Activated CD4-positive, CD25-positive, alpha-beta regulatory T cell treated with anti-CD3 and anti-CD28 coated beads, Interleukin-2, amount 50 U/mL, for 24 hours (primary cell): Measurements from ENCODE around the gene KRT7.
A peak's percentile ranks its signal among the peaks of the same experiment; 100 is the strongest.

Experiments
- ATAC-seq, 2 donors: fragments of 150-1000 bp; cut with Tn5 transposase; one replicate each; pipeline ENCODE4 v1.10.0; 2021; ENCODE audit warnings: mild to moderate bottlenecking in 1 of 2, moderate library complexity in 1 of 2

KRT7 gene

DNA sequence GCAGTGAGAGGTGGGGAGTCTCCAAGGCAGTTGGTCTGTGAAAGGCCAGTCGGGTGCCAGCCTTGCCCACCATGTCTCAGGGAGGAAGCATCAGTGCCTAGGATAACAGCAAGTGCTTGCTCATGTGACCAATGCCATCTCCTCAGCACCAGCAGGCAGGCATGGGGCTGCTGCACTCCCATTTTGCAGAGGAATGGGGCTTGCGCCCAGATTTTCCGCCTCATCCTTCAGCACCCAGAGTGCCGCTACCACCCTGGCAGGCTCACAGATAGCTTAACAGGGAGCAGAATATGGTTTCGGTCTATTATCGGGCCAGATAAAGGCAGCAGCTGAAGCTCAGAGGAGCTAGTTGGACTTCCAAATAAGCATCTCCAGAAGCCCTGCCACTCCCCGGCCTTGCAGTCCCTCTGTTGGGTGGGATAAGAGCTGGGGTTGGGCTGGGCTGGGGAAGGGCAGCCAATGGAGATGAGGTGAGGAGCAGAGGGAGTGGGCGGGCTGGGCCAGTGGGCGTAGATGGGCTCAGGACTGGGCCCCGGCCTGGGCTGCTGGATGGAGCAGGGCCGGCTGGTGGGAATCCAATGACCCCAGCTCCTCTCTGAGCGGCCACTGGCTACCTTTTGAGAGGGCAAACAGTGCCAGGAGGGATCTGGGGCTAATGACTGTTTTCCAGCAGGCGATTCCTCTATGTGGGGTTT lies 32.8 kb upstream of the KRT7 start:
- no peak for ATAC-seq

DNA sequence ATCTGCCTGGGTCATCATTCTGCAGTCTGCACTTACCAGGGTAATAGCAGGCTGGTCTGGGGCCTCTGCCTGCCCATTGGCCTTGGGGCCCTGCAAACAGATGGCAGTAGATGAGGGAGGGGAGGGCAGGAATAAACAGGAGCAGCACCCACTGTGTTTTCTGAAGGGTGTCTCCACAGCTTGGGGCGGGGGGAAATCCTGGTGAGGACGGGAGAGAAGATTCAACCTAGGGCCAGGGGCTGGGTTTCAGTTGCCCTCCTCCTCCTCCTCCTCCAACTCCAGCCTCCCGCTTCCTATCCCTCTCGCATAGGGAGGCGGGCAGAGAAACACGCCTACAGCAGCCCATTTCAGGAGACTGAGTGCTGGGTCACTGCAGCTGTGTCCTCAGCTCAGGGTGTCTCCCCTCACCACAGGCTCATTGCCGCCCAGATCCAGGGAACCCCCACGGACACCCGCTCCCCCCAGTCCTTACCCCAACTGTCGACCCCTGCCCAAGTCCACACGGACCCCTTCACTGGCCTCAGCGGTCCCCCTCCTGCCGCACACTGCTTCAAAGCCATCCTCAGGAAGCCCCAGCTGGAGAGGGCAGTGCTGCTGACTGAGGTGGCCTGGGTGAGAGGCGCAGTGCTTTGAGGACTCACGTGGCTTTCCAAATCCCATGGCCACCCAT lies 32.1 kb upstream of the KRT7 start:
- ATAC-seq, result no peak

DNA sequence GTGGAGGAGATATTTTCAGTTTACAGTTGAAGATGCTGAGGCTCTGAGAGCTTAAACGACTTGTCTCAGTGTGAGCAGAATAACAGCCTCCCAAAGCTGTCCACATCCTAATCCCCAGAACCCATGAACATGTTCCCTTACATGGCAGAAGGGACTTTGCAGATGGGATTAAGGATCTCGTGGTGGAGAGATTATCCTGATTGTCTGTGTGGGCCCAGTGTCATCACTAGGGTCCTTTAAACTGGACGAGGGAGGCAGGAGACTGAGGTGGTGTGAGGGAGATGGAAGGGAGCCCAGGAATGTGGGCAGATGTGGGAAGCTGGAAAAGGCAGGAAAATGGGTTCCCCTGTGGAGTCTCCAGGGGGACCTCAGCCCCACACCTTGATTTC lies 31.6 kb upstream of the KRT7 start:
- no peak for ATAC-seq

DNA sequence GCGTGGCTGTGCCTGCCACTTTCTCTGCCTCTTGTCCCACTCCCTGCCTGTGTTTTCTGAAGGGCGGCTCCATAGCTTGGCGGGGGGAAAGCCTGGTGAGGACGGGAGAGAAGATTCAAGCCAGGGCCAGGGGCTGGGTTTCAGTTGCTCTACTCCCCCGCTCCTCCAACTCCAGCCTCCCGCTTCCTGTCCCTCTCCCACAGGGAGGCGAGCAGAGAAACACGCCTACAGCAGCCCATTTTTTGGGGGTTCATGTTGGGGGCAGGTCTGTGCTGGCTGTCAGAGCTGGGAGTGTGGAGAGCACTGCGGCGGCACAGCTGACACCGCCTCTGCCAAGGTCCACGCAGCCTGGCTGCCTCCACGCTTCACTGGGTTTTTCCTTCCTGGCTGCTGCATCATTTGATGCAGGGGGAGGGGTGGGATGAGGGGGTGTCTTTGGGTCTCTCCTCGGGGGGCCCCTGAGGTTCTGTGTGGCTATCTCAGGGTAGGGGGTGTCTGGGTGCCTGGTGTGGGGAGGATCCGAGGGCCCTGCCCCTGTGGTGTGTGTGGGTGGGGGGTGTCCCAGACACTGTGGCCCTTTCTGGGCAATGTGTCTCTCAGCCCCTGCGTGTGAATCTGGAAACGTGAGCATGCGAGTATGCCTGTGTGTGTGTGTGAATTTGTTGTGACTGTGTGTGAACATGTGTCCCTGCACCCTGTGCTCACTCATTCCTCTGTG lies 30.5 kb upstream of the KRT7 start:
- peak in 1 of 2 donors; percentile 15 for ATAC-seq

DNA sequence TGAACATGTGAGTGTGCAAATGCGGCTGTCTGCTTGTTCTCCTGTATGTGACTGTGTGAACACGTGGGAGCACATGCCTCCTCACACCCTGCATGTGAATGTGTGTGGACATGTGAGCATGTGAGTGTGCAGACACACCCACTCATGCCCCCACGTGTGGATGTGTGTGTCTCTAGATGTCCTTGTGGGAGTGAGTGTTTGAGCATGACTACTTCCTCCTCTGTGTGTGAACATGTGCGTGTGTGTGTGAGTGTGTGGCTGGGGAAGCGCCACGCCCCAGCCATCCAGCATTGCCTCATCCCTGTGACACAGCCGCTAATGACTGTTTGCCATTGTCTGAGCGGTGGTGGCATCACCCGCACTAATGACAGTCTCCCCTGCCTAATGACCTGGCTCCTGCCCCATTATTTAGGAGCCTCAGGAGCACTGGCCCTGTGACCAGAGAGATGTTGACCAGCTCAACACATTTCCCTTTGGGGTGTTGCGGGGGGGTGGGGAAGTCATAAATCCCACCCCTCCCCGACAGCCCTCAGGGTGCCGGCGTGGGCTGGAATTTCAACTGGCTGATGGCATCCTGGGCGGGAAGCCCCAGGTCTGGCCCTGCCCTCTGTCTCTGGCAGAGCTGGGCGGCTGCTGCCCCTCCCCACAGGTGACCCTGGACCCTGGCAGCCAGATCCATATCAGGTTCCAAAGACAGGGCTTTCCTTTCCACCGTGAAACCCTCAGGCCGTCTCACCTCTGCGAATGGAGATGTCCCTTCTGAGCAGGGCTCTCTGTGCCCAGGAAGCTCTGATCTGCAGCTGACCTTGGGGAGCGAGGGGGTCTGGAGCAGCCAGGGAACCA lies 29.7 kb upstream of the KRT7 start:
- peak in 1 of 2 donors; percentile 37 for ATAC-seq

DNA sequence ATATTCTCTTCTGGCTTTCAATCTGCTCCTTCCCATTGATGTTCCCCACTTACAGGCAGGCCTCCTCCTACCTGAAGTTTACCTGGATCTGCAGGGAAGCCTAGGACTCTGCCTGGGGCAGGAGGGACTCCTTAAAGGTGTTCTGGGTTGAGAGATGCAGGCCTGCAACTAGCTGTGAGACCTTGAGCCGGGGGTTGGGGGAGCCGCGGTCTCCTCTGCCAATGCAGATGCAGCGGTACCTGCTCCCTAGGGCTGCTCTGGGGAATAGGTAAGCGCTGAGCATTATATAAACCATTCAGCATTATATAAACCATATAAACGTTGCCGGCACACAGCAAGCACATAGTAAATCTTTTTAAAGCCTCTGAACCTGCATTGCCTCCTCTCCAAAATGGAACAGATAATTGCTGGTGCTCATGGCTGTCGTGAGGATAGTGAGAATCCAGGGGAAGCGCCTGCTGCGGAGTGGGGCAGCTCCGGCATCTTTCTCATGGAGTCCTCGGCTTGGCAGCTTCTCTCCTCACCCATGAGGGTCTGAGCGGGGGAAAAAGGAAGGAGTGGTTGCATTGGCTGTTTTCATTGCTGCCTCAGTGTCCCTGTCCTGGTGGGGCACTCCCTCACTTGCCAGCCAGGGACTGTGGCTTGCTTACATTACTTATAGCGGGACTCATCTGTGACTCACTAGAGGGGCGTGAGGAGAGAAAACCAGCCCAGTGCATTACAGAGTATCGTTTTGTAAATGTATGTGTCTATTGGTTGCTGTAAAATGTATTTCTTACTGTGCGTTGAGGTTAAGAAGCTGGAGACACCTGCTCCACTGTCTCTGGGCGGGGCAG lies 28.7 kb upstream of the KRT7 start:
- ATAC-seq, result no peak

DNA sequence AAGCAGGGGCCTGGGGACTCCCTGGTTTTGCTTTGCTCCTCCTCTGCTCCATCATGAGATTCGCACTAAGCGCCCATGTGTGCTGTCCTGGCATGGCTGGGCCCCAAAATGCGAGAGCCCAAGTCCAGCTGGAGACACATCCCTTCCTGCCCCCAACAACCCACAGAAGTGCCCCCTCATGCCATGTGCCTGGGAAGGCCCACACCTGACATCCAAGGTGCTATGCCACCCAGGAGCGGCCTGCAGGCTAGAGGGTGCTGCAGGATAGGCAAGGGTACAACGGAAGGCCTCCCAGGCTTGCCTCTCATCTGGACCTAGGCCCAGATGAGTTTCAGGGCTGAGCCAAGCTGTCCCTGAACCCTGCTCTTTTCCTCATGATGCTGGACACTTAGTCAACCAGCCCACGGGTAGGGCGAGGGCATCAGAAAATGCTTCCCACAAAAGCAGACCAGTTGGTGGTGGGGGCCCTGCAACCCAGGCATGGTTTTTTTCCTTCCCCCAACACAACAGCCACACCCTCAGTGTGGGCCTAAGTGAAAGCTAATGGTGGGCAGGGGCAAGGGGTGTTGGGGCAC lies 28.0 kb upstream of the KRT7 start:
- no peak for ATAC-seq

DNA sequence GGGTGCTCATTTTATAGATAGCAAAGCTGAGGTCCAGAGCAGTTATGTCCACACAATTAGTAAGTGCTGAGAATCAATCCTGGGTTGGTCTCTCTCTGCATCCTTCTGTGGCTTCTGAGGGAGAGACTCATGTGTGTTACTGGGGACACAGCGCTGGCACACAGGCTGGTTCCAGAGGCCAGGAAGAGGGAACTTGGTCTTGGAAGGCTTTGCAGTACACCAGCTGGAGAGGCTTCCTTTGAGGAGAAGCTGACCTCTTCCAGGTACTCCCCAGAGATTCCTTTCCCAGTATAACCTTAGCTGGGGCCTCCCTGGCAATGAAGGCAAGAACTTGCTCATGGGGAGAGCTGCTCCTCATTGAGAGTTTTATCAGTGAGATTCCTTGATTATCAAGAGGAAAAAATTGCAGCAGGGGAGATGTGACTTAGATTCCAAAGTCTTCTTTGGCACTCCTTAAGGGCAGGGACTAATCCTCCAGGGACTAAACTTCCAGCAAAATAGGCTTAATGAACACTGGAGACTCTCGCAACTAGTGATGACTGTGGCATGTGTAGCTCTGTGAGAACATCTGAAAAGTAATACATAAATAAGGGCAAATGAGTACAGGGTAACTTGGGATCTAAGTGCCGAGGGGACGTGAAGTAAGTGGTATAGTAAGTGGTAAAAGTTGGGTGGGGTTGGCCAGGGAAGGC lies 27.3 kb upstream of the KRT7 start:
- ATAC-seq, result no peak

DNA sequence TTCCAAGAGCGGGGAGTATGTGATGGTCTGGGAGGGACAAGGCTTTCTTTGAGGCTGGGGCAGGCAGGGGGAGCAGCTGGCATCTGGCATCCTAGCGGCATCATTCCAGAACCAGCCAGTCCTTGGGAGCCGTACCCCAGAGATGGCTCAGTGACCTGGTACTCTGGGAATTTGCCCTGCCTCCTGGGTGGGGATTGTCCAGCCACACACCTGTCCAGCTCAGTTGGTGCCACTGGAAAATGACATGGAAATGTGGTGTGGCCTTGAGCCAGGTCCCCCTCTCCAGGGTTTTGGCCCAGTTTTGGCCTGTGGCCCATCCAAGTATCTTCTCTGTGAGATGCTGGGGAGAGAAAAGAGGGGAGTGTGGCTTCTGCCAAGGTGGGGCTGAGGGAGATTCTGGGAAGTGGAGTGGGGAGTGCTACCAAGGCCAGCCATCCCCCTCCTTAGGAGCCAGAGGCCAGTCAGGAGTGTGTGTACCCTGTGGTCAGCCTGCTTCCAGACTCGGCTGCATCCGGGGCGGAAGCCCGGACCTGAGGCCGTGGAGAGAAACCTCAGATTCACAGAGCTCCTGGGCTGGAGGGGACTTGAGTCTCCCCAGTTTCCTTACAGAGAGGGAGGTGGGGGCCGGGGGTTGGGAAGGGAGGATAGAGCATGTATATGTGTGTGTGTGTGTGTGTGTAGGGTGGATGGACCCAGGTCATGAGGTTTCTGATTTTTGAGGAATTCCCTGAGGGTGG lies 26.6 kb upstream of the KRT7 start:
- no peak for ATAC-seq

DNA sequence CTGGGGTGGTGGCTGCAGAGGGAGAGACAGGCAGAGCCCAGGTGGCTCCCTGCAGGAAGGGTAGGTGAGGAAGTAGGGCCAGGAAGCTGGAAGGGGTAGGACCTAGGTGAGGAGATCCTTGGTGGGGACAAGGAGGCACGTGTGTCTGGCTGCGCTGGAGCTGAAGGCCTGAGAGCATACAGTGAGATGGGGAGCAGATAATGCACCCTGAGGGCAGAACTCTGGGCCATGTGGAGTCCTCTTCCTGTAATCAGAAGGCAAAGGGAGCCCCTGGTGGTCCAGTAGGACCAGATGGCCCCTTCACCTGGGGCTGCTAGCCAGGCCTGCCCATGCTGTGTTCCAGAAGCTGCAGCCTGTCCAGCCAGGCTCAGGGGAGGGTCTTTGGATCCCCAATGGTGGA lies 25.9 kb upstream of the KRT7 start:
- no peak for ATAC-seq

DNA sequence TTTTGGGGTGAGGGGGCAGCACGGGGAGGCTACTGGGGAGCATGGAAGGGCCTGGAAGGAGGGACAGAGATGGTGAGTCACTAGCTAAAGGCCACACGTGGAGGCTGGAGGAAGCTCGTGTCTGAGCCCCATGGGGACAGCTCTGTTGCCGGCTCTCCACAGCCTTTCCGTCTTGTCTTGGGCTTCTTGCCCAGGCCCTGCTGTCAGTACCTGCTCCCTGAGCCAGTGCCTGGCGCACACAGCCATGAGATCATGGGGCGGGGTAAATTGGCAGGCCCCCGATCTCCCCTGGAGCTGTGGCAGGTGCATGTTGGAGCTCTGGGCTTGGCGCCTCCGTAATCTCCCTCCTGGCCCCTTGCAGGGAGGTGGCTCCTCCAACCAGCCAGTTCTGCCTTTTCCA lies 25.1 kb upstream of the KRT7 start:
- ATAC-seq, result no peak

DNA sequence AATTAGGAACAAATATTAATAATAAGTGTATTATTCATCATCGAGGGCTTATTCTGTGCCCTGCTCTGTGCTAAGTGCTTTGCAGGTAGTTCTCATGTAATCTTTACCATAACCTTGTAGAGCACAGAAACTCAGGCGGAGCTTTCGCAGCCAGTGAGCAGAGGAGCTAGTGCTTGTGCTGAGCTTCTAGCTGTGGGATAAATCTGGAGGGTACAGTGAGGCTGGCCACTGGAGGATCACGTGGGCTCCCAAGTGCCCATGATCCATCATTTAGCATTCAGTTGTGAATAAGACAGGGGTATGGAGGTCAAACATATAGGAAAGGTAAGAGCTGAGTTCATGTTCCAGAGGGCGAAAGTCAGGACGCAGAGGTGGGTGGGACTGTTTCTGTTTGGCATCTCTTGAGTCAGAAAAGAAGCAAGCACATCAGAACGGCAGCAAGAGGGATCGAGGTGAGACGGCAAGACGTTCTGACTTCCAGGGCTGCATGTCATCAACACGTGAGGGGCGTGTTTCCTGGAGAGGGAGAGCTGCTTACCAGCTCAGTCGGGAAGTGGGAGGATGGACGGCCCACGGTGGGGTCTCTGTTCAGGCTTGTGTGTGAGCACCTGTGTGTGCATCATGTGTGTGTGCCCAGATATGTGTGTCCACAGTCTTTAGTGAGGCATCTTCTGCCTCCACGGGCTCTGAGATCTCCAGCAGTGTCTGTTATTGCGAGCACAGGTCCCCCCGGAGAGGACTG lies 24.4 kb upstream of the KRT7 start:
- ATAC-seq, result no peak

DNA sequence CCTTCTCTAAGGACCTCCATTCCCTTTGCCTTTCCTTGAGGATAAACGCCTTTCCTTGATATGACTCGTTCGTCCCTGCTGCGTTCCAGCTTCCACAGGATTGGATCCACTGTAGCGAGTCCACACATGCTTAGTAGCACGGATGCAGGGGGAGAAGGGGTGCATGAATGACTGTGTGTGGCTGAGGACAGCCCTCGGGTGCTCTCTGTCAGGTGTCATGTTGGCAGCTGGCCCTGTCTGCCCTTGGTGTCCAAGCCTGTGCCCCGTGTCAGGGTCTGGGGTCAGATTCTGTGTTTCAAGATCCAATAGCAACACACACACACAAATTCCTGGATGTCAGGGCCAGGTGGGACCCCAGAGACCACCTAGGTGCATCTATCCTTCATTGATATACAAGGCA lies 23.7 kb upstream of the KRT7 start:
- no peak for ATAC-seq

DNA sequence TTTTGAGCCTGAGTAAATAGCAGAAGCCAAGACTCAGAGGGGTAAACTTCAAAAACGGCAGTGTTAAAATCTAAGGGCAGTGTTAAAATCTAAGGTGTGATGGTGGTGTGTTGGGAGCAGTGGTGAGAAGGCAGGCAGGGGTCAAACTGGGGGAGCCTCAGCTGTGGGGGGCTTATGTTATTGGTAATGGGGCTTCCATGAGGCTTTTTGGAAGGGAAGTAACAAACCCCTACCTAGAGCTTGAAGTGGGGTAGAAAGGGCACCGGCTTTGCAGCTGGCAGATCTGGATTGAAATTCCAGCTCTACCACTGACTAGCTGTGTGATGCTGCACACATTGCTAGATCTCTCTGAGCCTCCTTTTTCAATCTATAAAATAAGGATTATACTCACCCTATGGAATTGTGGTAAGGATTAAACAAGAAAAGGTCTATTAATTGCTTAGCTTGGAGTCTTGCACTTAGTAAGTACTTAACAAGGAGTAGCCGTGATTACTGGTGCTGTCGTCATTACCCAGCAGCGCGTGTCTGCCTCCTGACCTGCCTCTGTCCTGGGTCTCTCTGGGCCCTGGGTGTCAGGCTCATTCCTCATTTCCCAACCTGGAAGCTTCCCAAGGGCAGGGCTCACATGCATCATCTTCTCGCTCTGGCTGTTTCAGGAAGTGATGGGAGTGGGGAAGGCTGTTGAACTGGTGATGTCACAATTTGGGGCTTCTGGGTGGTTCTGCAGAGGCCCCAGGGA lies 22.7 kb upstream of the KRT7 start:
- no peak for ATAC-seq

DNA sequence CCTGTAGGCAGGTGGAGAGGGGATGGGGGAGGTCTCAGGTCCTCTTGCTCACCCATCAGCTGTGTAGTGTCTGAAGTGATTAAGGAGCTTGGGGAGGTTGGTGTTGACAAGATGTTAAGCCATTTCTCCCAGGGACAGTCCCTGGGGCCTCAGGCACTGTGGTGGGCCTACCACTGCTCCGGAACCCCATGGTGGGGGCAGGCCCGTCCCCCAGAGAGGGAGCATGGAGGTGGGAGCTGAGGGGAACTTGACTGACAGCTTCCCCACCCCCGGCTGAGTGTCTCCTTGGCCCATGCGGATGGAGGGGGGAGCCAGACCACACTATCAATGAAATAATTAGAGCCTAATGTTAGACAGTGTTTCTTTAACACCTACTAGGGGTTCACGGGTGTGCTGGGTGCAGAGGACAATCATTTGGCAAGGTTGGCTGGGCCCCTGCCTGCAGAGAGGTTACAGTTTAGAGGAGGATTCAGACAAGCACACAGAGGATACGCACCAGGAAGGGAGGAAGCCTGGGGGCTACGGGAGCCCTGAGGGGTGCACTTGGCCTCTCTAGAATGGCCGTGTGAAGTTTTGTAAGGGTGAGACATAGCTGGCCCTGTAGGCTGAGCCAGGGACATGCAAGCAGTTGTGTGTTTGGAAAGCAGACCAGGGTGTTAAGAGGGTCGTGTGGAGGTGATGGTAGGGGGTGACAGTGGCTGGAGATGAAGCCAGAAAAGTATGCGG lies 22.0 kb upstream of the KRT7 start:
- ATAC-seq, result no peak

DNA sequence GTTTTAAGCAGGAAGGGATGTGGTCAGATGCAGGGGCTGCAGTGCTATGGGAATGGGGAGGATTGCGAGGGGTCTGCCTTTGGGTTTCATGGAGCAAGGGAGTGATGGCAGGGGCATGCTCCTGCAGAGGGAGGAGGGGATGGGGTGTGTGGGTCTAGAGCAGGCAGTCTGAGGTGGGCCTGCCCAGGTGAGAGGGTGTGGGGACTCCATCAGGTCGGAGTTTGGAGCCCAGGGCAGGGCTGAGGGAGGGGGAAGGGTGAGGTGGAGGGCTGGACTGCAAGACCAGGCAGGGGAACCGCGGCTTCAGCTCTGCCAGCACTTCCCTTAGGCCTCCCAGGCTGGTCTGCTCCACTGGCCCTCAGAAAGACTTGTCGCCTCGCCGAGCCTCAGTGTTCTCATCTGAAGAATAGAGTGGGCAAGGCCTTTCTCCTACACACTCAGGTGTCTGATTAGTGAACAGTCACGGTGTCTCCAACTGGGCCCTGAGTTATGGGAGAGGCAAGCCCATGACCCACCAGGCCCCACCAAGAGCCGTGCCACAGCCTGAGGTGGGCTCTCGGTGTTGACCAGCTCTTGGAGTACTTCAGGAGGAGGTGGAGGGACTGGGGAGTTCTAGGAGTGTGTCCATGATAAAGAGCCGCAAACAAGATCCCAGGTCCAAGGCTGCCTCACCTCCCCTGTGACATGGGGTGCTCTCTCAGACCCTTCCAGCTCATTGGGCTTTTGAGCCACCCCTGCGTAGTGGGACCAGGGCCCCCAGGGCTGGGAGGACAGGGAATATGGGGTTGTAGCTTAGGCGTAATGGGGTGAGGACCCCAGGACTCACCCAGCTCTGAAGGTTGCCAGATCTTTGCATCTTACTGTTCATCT lies 21.1 kb upstream of the KRT7 start:
- no peak for ATAC-seq
